HEK293 (cell line): Measurements from ENCODE around the gene ZNF543.

Experiments
- GLI2 ChIP-seq: fragments of 450-650 bp; formaldehyde crosslinking; IDR thresholded peaks from 2 replicates; pipeline ENCODE4; 2017; ENCODE audit warnings: missing biosample characterization, missing genetic modification characterization, low read depth, borderline replicate concordance
- GLI4 ChIP-seq: fragments of 450-650 bp; formaldehyde crosslinking; IDR thresholded peaks from 2 replicates; pipeline ENCODE4 v1.5.1; 2016; ENCODE audit warnings: missing biosample characterization, missing genetic modification characterization
- PRDM2 ChIP-seq: fragments of 450-650 bp; formaldehyde crosslinking; IDR thresholded peaks from 2 replicates; pipeline ENCODE4 v1.5.1; 2016; ENCODE audit warnings: missing biosample characterization, missing genetic modification characterization, borderline replicate concordance
- TCF7L2 ChIP-seq: IDR thresholded peaks from 2 replicates; pipeline ENCODE4 v1.6.1; 2011; ENCODE audit warnings: low read depth, mild to moderate bottlenecking, inconsistent platforms, low read length, moderate library complexity, borderline replicate concordance
- ZBTB1 ChIP-seq: fragments of 450-650 bp; formaldehyde crosslinking; IDR thresholded peaks from 2 replicates; pipeline ENCODE4 v1.5.1; 2016; ENCODE audit warnings: missing biosample characterization, missing genetic modification characterization
- ZBTB21 ChIP-seq: fragments of 450-650 bp; formaldehyde crosslinking; IDR thresholded peaks from 2 replicates; pipeline ENCODE4 v1.5.1; 2017; ENCODE audit warnings: missing biosample characterization, missing genetic modification characterization
- ZFP69B ChIP-seq: fragments of 450-650 bp; formaldehyde crosslinking; IDR thresholded peaks from 2 replicates; pipeline ENCODE4 v1.5.1; 2016; ENCODE audit warnings: missing biosample characterization, missing genetic modification characterization
- ZNF112 ChIP-seq: fragments of 450-650 bp; formaldehyde crosslinking; IDR thresholded peaks from 2 replicates; pipeline ENCODE4 v1.5.0; 2017; ENCODE audit warnings: missing biosample characterization, missing genetic modification characterization
- ZNF121 ChIP-seq: fragments of 450-650 bp; formaldehyde crosslinking; IDR thresholded peaks from 2 replicates; pipeline ENCODE4 v1.5.1; 2016; ENCODE audit warnings: missing biosample characterization, missing genetic modification characterization
- ZNF16 ChIP-seq: fragments of 450-650 bp; formaldehyde crosslinking; IDR thresholded peaks from 2 replicates; pipeline ENCODE4 v1.5.1; 2016; ENCODE audit warnings: low read depth, missing biosample characterization, missing genetic modification characterization
- ZNF24 ChIP-seq: fragments of 450-650 bp; formaldehyde crosslinking; IDR thresholded peaks from 2 replicates; pipeline ENCODE4 v1.5.1; 2016; ENCODE audit warnings: missing biosample characterization, missing genetic modification characterization
- ZNF292 ChIP-seq: fragments of 450-650 bp; formaldehyde crosslinking; IDR thresholded peaks from 2 replicates; pipeline ENCODE4 v1.5.1; 2016; ENCODE audit warnings: low read depth, missing biosample characterization, missing genetic modification characterization, borderline replicate concordance
- ZNF354C ChIP-seq: fragments of 450-650 bp; formaldehyde crosslinking; IDR thresholded peaks from 2 replicates; pipeline ENCODE4 v1.5.1; 2016; ENCODE audit warnings: missing biosample characterization, missing genetic modification characterization, low read depth, borderline replicate concordance
- ZNF518A ChIP-seq: fragments of 450-650 bp; formaldehyde crosslinking; conservative IDR thresholded peaks from 2 replicates; pipeline ENCODE4 v1.5.1; 2016; ENCODE audit warnings: low read depth, missing biosample characterization, missing genetic modification characterization
- ZNF560 ChIP-seq: fragments of 450-650 bp; formaldehyde crosslinking; IDR thresholded peaks from 2 replicates; pipeline ENCODE4 v1.5.1; 2017; ENCODE audit warnings: missing biosample characterization, missing genetic modification characterization, borderline replicate concordance
- ZNF580 ChIP-seq: fragments of 450-650 bp; formaldehyde crosslinking; IDR thresholded peaks from 2 replicates; pipeline ENCODE4 v1.5.1; 2016; ENCODE audit warnings: missing biosample characterization, missing genetic modification characterization
- ZNF585B ChIP-seq: fragments of 450-650 bp; formaldehyde crosslinking; IDR thresholded peaks from 2 replicates; pipeline ENCODE4 v1.5.1; 2016; ENCODE audit warnings: missing biosample characterization, missing genetic modification characterization
- ZNF596 ChIP-seq: fragments of 450-650 bp; IDR thresholded peaks from 2 replicates; pipeline ENCODE4 v1.5.0; 2018; ENCODE audit warnings: missing biosample characterization, mild to moderate bottlenecking, missing genetic modification characterization, moderate library complexity
- ZNF670 ChIP-seq: fragments of 450-650 bp; formaldehyde crosslinking; IDR thresholded peaks from 2 replicates; pipeline ENCODE4 v1.5.1; 2016; ENCODE audit warnings: missing biosample characterization, missing genetic modification characterization, low read depth
- ZNF747 ChIP-seq: fragments of 450-650 bp; formaldehyde crosslinking; IDR thresholded peaks from 2 replicates; pipeline ENCODE4 v1.5.1; 2016; ENCODE audit warnings: missing biosample characterization, missing genetic modification characterization
- ZNF785 ChIP-seq: fragments of 450-650 bp; formaldehyde crosslinking; IDR thresholded peaks from 2 replicates; pipeline ENCODE4 v1.5.1; 2016; ENCODE audit warnings: missing biosample characterization, missing genetic modification characterization
- ZSCAN5A ChIP-seq: fragments of 450-650 bp; formaldehyde crosslinking; IDR thresholded peaks from 2 replicates; pipeline ENCODE4 v1.5.1; 2016; ENCODE audit warnings: missing biosample characterization, missing genetic modification characterization
- TF ChIP-seq, protein P1 (sequence below): fragments of 450-650 bp; formaldehyde crosslinking; IDR thresholded peaks from 2 replicates; pipeline ENCODE4 v1.5.1; 2016; ENCODE audit warnings: missing biosample characterization, missing genetic modification characterization
- TF ChIP-seq, protein P2 (sequence below): fragments of 450-650 bp; IDR thresholded peaks from 2 replicates; pipeline ENCODE4 v1.5.1; 2018; ENCODE audit warnings: missing biosample characterization, mild to moderate bottlenecking, missing genetic modification characterization

Gene ZNF543

GRCh38 chr19:57279418-57280164 is 40.7 kb upstream of the ZNF543 start (continued):
- TF ChIP-seq ZNF518A (tag by site-specific recombination) (peak; percentile 72), ZFP69B (tag by site-specific recombination) (peak; percentile 69), TCF7L2 (no peak), ZNF560 (no peak), GLI2 (tag by site-specific recombination) (no peak), ZNF580 (tag by site-specific recombination) (no peak; the same call in 1 of the 2 replicates), ZNF785 (tag by site-specific recombination) (no peak), ZNF747 (tag by site-specific recombination) (no peak), ZBTB21 (peak; percentile 13; the same call in 1 of the 2 replicates), ZNF112 (no peak), ZNF585B (tag by site-specific recombination) (no peak), ZNF354C (no peak), PRDM2 (tag by site-specific recombination) (no peak), GLI4 (no peak), ZNF596 (tag by site-specific recombination) (no peak), ZNF670 (tag by site-specific recombination) (no peak), ZNF16 (tag by site-specific recombination) (no peak), ZBTB1 (tag by site-specific recombination) (no peak), ZNF292 (tag by site-specific recombination) (no peak), ZNF121 (no peak), ZNF24 (tag by site-specific recombination) (no peak), ZSCAN5A (tag by site-specific recombination) (no peak)
- TF ChIP-seq, protein P1, sequence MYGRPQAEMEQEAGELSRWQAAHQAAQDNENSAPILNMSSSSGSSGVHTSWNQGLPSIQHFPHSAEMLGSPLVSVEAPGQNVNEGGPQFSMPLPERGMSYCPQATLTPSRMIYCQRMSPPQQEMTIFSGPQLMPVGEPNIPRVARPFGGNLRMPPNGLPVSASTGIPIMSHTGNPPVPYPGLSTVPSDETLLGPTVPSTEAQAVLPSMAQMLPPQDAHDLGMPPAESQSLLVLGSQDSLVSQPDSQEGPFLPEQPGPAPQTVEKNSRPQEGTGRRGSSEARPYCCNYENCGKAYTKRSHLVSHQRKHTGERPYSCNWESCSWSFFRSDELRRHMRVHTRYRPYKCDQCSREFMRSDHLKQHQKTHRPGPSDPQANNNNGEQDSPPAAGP (tag by site-specific recombination) = no peak
- TF ChIP-seq, protein P2, sequence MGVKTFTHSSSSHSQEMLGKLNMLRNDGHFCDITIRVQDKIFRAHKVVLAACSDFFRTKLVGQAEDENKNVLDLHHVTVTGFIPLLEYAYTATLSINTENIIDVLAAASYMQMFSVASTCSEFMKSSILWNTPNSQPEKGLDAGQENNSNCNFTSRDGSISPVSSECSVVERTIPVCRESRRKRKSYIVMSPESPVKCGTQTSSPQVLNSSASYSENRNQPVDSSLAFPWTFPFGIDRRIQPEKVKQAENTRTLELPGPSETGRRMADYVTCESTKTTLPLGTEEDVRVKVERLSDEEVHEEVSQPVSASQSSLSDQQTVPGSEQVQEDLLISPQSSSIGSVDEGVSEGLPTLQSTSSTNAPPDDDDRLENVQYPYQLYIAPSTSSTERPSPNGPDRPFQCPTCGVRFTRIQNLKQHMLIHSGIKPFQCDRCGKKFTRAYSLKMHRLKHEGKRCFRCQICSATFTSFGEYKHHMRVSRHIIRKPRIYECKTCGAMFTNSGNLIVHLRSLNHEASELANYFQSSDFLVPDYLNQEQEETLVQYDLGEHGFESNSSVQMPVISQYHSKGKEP (tag by site-specific recombination) = no peak
